Tongue (tissue), 2 donors: Measurements from ENCODE around the gene CLUH. TPM values are rescaled to one million over a fixed set of nuclear protein-coding genes. Genes with fewer than 3 reads are reported as not detected.

Experiments used
- DNase-seq: peaks from one replicate; pipeline ENCODE4 v3.0.0-alpha.2; 2015
- total RNA-seq: library from RNA; depleted of rRNA; stranded (reverse); fragments of >200 nt; gene quantifications from one replicate; pipeline ENCODE4 v1.2.3, GENCODE V29; 2014

CLUH gene
- total RNA-seq, 1 donor from 2014 or later, result 53.1 TPM

- no peak for DNase-seq
These were observed 6.8 kb upstream of the CLUH start for GRCh38 chr17:2718150-2718938.

- DNase-seq, result no peak
These were observed 5.1 kb upstream of the CLUH start for GRCh38 chr17:2716649-2717048.

- no peak for DNase-seq
These were observed 2.3 kb upstream of the CLUH start for GRCh38 chr17:2713881-2714280.

DNA sequence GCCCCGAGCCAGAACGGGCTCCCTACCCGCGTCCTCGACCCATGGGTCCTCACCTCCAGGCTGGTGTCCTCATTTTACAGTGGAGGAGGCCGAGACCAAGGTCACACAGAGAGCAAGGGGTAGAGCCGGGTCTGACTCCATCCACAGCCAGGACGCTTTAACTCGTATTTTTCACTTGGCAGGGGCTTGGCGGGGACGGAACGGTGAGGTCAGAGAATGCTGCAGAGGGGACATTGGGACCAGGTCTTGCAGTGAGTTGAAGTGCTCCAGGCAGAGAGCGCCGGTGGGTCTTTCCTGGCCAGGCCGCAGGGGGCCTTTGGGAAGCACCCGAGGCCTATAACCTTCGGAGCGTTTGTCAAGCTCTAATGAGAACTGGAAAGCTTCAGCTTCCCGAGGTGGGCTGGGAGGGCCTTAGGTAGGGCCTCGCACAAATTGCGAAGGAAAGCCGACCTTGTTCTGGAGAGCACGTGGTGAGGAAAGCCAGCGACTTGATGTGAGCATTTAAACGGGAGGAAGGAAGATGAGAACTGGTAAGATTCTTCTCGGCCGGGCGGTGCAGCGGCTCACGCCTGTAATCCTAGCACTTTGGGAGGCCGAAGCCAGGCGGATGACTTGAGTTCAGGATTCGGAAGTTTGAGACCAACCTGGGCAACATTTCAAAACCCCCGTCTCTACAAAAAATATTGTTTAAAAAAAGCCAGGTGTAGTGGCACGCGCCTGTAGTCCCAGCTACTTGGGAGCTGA lies 908 bp upstream of the CLUH start:
- DNase-seq, result peak; percentile 19

GRCh38 chr17:2710803-2711607 lies 559 bp downstream of the CLUH start:
- peak; percentile 21 for DNase-seq

GRCh38 chr17:2710071-2710802 lies 1.3 kb downstream of the CLUH start:
- DNase-seq, result no peak

GRCh38 chr17:2709183-2709661 lies 2.3 kb downstream of the CLUH start:
- DNase-seq, result peak; percentile 60

- no peak for DNase-seq
These were observed 2.9 kb downstream of the CLUH start for GRCh38 chr17:2708585-2709182.

DNA sequence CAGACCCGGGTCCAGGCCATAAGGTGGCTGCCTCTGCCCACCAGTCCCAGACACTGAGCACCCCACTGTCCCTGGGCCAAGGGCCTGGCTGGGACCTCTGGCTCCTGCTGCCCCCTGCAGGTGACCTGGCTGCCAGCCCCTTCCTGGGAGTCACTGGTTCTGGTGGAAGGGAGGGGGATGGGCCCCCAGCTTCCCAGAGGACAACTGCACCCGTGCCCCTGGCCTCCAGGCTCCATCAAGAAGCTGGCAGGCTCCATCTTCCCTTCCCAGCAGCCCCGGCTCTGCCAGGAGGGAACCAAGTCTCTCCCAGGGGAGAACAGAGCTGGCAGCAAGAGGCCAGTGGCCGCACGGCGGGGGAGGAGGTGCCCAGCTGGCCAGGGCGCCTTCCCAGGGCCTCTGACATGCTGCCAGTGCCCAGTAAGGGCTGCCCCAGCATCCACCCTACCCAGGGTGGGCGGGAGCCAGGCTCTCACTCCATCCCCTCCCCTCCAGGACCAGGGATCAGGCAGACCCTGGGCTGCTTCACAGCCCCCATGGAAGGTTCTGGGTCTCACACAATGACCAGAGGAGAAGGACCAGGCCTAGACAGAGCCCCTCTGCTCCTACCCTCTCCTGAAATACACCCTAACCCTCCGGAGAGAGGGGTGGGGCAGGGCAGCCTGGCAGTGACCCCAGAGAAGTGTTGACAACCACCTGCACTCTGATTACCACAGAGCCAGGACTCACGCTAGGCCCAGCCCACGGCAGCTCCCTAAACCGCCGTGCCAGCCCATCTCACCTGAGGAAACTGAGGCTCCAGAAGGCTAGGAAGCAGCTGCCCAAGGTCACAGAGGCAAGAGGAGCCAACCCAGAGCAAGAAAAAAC lies 3.6 kb downstream of the CLUH start:
- no peak for DNase-seq

DNA sequence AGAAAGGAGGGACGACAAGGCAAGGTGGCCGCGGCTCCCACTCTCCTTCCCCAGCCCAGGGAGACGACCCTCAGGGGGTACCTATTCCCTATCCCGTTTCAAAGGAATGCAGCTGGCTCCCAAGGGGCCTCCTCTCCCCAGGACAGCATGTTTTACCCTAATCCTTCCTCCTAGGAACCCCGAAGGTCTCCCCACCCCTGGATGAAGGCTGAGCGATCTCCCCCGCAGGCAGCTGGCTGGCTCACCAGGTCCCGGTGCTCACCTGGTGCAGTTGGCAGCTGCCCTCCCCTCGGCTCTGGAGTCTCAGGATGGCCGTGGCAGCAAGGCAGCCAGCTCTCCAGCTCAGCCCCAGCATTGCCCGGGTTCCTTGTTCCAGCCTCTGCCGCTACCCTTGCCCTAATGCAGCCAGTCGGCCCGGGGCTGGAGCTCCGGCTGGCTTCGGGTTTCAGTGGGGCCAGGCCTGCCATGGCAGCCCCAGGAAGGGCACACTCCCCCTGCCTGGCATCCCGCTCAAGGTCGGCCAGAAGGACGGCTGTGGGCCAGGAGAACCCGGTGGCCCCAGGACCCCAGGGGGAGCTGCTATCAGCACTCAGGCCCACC lies 4.6 kb downstream of the CLUH start:
- no peak for DNase-seq

GRCh38 chr17:2705888-2706795 lies 5.4 kb downstream of the CLUH start:
- no peak for DNase-seq

- DNase-seq, result no peak
These were observed 6.3 kb downstream of the CLUH start for GRCh38 chr17:2705263-2705662.

DNA sequence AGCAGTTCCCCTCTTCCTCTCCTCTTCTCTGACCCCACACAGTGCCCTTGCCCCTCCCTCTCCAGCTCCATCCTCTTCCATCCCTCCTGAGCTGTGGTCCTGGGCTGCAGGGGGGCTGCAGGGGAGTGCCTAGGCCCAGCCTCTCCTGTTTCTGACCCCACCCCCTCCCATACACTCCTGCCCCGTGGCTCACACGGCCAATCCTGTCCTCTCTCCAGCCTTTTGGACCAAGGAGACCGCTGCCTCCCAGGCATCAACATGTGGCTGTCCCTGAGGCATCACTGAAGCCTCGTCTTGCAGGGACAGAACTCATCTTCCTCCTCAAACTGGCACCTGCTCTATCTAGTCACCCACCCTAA lies 6.7 kb downstream of the CLUH start:
- DNase-seq, result no peak

DNA sequence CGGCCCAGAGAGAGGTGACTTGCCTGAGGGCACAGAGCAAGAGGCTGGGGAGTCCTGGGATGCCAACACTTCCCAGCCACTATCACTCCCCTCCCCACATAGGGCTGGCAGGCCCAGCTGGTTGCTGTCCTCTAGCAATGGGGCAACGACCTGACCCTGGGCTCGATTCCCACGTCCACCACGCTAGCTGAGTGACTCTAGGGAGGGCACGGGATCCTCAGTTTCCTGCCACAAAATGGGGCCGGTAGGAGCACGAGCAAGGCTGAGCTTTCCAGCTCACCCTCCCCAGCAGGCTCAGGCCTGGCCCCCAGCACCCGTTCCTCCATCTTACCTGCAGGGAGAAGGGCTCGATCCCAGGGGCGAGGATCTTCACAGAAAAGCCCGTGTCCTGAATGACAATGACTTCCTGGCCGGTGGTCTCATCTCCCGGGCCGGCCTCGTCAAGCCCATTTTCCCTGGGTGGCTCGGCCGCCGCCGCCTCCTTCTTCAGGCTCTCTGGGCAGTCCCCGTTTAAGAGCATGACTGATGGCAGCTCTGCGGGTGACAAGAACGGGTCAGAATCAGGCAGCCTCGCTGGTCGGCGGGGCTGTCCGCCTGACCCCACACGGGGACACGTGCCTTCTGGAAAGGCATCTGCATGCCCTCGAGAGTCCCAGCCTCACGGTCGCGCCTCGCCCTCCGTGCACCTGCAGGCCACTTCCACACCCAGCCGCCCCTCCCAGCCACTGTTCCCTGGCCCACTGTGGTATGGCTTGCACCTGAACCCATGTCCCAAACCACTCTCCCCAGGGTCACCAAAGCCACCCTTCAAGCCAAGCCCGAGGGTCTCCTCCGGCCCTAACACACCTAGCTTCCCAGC lies 7.3 kb downstream of the CLUH start:
- DNase-seq, result no peak

DNA sequence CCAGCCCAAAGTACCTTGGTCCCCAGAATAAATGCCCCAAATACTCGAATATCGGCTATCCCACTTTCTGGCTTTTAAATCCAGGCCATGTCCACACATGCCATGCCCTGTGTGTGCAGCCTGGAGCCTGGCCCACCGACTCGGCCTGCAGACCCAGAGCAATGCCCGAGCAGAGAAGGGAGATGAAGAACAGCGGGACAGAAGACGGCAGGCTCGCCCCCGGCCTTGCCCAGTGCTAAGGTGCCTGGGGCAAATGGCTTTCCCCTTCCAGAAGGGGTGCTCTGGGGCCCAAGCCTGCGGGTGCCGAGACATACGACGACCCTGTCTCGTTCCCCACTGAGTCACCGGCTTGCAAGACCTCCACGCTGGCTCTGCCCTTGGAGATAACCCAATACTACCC lies 8.0 kb downstream of the CLUH start:
- DNase-seq, result no peak

DNA sequence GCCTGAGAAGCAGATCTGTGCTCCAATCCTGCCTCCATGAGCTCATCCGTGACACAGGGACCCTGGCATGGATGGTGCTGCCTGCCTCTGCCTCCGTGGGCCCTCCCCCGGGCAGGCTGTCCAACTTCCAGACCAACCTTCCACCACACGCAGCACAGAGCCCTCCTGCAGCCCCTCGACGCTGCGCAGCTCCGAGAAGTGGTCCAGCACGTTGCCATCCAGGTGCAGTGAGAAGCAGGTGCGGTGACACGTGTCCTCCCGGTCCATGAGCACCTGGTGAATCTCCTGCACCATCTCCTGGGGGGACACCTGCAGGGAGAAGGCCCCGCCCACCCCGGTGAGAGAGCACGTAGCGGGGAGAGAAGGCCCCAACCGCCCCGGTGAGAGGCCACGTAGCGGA lies 8.4 kb downstream of the CLUH start:
- no peak for DNase-seq

DNA sequence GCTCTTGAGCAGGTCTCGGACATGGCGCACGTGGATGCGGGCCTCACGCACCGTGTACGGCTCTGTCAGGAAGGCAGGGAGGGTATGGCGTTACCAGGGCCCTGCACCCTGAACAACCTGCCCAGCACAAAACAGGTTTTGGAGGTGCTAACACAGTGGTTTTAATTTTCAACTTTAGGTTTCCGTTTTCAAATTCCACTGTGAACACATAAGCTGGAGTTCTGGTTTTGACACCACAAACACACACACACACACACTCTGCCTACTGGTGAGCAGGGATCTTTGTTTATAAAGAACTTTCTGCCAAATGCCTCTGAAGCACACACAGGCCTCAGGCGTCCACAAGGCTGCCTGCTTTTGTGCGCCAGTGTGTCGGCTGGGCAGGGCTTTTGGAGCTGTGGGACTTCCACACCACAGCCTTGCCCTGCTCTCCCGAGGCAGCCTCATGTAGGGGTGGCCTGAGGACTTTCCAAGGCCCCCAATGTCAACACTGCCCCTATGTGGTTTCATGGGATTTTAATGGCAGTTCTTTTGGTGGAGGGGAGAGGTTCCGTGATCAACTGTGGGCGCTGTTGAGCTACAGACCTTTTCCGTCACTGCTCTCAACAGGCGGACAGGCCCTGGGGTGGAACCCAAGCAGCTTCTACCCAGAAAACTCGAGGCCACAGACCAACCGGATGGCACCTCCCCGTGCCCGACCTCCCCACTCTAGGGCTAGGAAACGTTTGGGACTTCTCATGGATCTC lies 9.4 kb downstream of the CLUH start:
- DNase-seq, result no peak
